Endothelial cell of umbilical vein (primary cell): Measurements from ENCODE around the gene FSTL4. TPM values are rescaled to one million over a fixed set of nuclear protein-coding genes. Genes with fewer than 3 reads are reported as not detected.

ENCODE experiments used
- BruUV-seq: library from RNA; stranded (reverse); fragments of 400-500 nt; replicated peaks from 2 replicates; lab custom pipeline; 2021; lab: Mats Ljungman, UMichigan
- CTCF ChIA-PET: fragments of 300-600, 350-600 bp; sonication (Branson Sonifier 250); formaldehyde crosslinking; loops from one replicate; lab custom pipeline; 2021; ENCODE audit warnings: antibody characterized with exemption, inconsistent platforms; lab: Charles Lee
- POLR2A ChIA-PET: fragments of 300-600, 350-600 bp; sonication (Branson Sonifier 250); formaldehyde crosslinking; loops from one replicate; lab custom pipeline; 2021; ENCODE audit warnings: antibody characterized with exemption, inconsistent platforms; lab: Charles Lee
- DNase-seq: peaks from one replicate; pipeline ENCODE4 v3.0.0-alpha.2; 2011; ENCODE audit warnings: low read depth, low spot score
- FAIRE-seq: peaks from 2 replicates; lab custom pipeline; 2011; peaks lifted over from hg19 to GRCh38; lab: Jason Lieb, UNC
- H2AFZ ChIP-seq: 2 replicates; pipeline ENCODE4 v1.6.0; 2012; ENCODE audit warnings: low read depth, low read length, control low read depth, inconsistent platforms
- H3K27ac ChIP-seq: 2 replicates; pipeline ENCODE4 v1.5.1; 2011; ENCODE audit warnings: low read depth, mild to moderate bottlenecking, control low read depth, low read length, moderate library complexity; ENCODE audit not compliant: insufficient read depth
- H3K27me3 ChIP-seq, 2 experiments: 2 replicates each; pipeline versions ENCODE4 v1.6.0 to v1.6.1; 2011; ENCODE audit warnings: low read length in 2 of 2, mixed read lengths in 1 of 2; ENCODE audit not compliant: control insufficient read depth in 2 of 2, insufficient read depth in 2 of 2
- H3K36me3 ChIP-seq, 2 experiments: 2 replicates in 1 of 2; 3 replicates in 1 of 2; pipeline ENCODE4 v1.5.1; 2011; ENCODE audit warnings: low read length in 2 of 2, mild to moderate bottlenecking in 1 of 2, moderate library complexity in 1 of 2; ENCODE audit not compliant: control insufficient read depth in 2 of 2, insufficient read depth in 2 of 2; ENCODE audit errors: extremely low read depth in 1 of 2
- H3K4me1 ChIP-seq: 3 replicates; pipeline ENCODE4 v1.5.1; 2011; ENCODE audit warnings: mild to moderate bottlenecking, low read length; ENCODE audit not compliant: control insufficient read depth, insufficient read depth; ENCODE audit errors: extremely low read depth
- H3K4me2 ChIP-seq: 2 replicates; pipeline ENCODE4 v1.6.1; 2011; ENCODE audit warnings: low read length, control low read depth, mixed read lengths; ENCODE audit not compliant: insufficient read depth
- H3K4me3 ChIP-seq, 3 experiments: fragments of 200-600 bp in 1 of 3; sonication (generic), shearing (Covaris generic) in 1 of 3; replicated peaks in 1 of 3; 2 replicates each; pipeline ENCODE4 v1.5.1; 2011 to 2016; ENCODE audit warnings: control low read depth in 3 of 3, low read length in 3 of 3, mild to moderate bottlenecking in 2 of 3, inconsistent platforms in 1 of 3, low read depth in 1 of 3, moderate library complexity in 1 of 3; ENCODE audit not compliant: insufficient read depth in 1 of 3
- H3K79me2 ChIP-seq: 2 replicates; pipeline ENCODE4 v1.6.0; 2012; ENCODE audit warnings: low read length, inconsistent platforms; ENCODE audit not compliant: control insufficient read depth, insufficient read depth
- H3K9ac ChIP-seq: replicated peaks from 2 replicates; pipeline ENCODE3; 2011; ENCODE audit warnings: low read length, control low read depth; ENCODE audit not compliant: insufficient read depth; ENCODE audit errors: extremely low read depth
- H3K9me1 ChIP-seq: replicated peaks from 3 replicates; pipeline ENCODE4 v1.6.0; 2011; ENCODE audit warnings: mild to moderate bottlenecking, low read length; ENCODE audit not compliant: control insufficient read depth, insufficient read depth; ENCODE audit errors: extremely low read depth
- H3K9me3 ChIP-seq: replicated peaks from 2 replicates; pipeline ENCODE4 v1.5.1; 2012; ENCODE audit warnings: low read length, inconsistent platforms; ENCODE audit not compliant: control insufficient read depth, insufficient read depth
- H4K20me1 ChIP-seq: replicated peaks from 2 replicates; pipeline ENCODE3; 2011; ENCODE audit warnings: mild to moderate bottlenecking, low read length; ENCODE audit not compliant: control insufficient read depth, insufficient read depth; ENCODE audit errors: extremely low read depth
- CTCF ChIP-seq, 2 donors: IDR thresholded peaks; 1 replicate in 1 of 2; 2 replicates in 1 of 2; pipeline ENCODE4 v1.5.1; 2011; ENCODE audit warnings: low read length in 2 of 2, mild to moderate bottlenecking in 2 of 2, moderate library complexity in 2 of 2, control low read depth in 1 of 2, inconsistent platforms in 1 of 2, low read depth in 1 of 2; ENCODE audit not compliant: insufficient read depth in 1 of 2; ENCODE audit errors: extremely low read depth in 1 of 2
- EZH2 ChIP-seq: IDR thresholded peaks from 2 replicates; pipeline ENCODE4 v1.6.1; 2012; ENCODE audit warnings: borderline replicate concordance, low read depth, mild to moderate bottlenecking, moderate library complexity, low read length, inconsistent platforms; ENCODE audit not compliant: severe bottlenecking
- FOS ChIP-seq: IDR thresholded peaks from 2 replicates; pipeline ENCODE4 v1.6.1; 2011; ENCODE audit warnings: mild to moderate bottlenecking, low read length, moderate library complexity, borderline replicate concordance; ENCODE audit not compliant: insufficient read depth
- GATA2 ChIP-seq: IDR thresholded peaks from 2 replicates; pipeline ENCODE4 v1.7.0; 2011; ENCODE audit warnings: low read depth, mild to moderate bottlenecking, moderate library complexity, mixed read lengths, low read length; ENCODE audit not compliant: insufficient read length, insufficient read depth
- JUN ChIP-seq: IDR thresholded peaks from 2 replicates; pipeline ENCODE4 v1.6.1; 2011; ENCODE audit warnings: borderline replicate concordance, low read depth; ENCODE audit not compliant: insufficient read length, insufficient read depth
- MAX ChIP-seq: IDR thresholded peaks from 2 replicates; pipeline ENCODE4 v1.6.1; 2011; ENCODE audit not compliant: insufficient read depth, insufficient read length
- MYC ChIP-seq: IDR thresholded peaks from one replicate; pipeline ENCODE4 v1.6.1; 2011; ENCODE audit warnings: mild to moderate bottlenecking, low read depth, low read length
- POLR2A ChIP-seq: IDR thresholded peaks from 2 replicates; pipeline ENCODE4 v1.6.1; 2012; ENCODE audit warnings: low read depth, mild to moderate bottlenecking, control low read depth, low read length
- POLR2AphosphoS5 ChIP-seq: IDR thresholded peaks from 2 replicates; pipeline ENCODE4 v1.6.1; 2012; ENCODE audit warnings: low read depth, mild to moderate bottlenecking, control low read depth, low read length, moderate library complexity; ENCODE audit not compliant: insufficient read depth
- dilution Hi-C: fragments of 300-500 bp; cut with MboI; formaldehyde crosslinking; loops from one replicate; pipeline ENCODE4 v1.15.0; 2019; ENCODE audit warnings: low sequenced_read_pairs; ENCODE audit not compliant: extremely low pct_ligation_motif_present
- intact Hi-C: fragments of 100-400 bp; cut with micrococcal nuclease; formaldehyde crosslinking; loops from one replicate; pipeline ENCODE4 v1.10.0; 2022
- polyA plus RNA-seq, 4 experiments: library from polyadenylated mRNA; depleted of rRNA in 3 of 4; stranded (reverse) in 3 of 4; unstranded in 1 of 4; fragments of >200 nt; gene quantifications; 2 replicates each; pipeline versions ENCODE4 v1.2.1 to v1.2.3, GENCODE V29; 2011 to 2012; ENCODE audit warnings: missing spikeins in 1 of 4
- total RNA-seq: library from RNA; stranded (reverse); gene quantifications from 2 replicates; pipeline ENCODE4 v1.2.3, GENCODE V29; 2021

Gene FSTL4
- total and polyA plus RNA-seq, 2 donors (not counting 3 experiments of a cell fraction or from before 2014, with no cell fraction given), result 0.18 TPM; not detected in 1

- Histone ChIP-seq H3K27ac (no peak overlapping the region), H3K36me3 (no peaks in the 10 kb centered on the region), H4K20me1 (no peaks in the 10 kb centered on the region), H3K9ac (no peak overlapping the region), H3K4me2 (no peak overlapping the region), H3K9me1 (no peaks in the 10 kb centered on the region), H3K9me3 (no peaks in the 10 kb centered on the region), H2AFZ (no peak overlapping the region), H3K79me2 (no peaks in the 10 kb centered on the region), H3K4me3 (no peak overlapping the region), H3K4me1 (no peaks in the 10 kb centered on the region), H3K27me3 (peaks cover 3 to 11% of the 10 kb centered on the region in 2 experiments)
- no peak for TF ChIP-seq MYC
- no peak for TF ChIP-seq FOS
- TF ChIP-seq POLR2AphosphoS5, result no peak
- no peak for TF ChIP-seq MAX
- no peak for TF ChIP-seq EZH2
- no peak for TF ChIP-seq POLR2A
- no peak for TF ChIP-seq GATA2
- TF ChIP-seq CTCF (IDR thresholded peaks at IDR 0.05; ENCODE audit: extremely low read depth in 1 of 2, insufficient read depth in 1 of 2, low read depth in 1 of 2, low read length in 2 of 2), result no peak
- TF ChIP-seq JUN, result no peak
- no TSS peak for BruUV-seq
- dilution Hi-C loops, result no loop called here
- CTCF ChIA-PET, result interaction anchor here (2.7 to 3.4 kb wide), 2 partner anchors 10 to 13 kb away, joined by 9 to 12 read pairs; no protein-coding TSS in a partner anchor
- no peak for FAIRE-seq
- intact Hi-C loops, result no loop called here
- no peak for DNase-seq
- POLR2A ChIA-PET, result no interaction called here
These were observed 202.0 kb downstream of the FSTL4 start for GRCh38 chr5:133410335-133410828.
